Vagina (tissue), 2 donors: ENCODE data around the gene ISG15. TPM values are rescaled to one million over a fixed set of nuclear protein-coding genes. Genes with fewer than 3 reads are reported as not detected.

Experiments used
- DNase-seq, 2 donors: peaks; one replicate each; pipeline ENCODE4 v3.0.0-alpha.2; 2017; ENCODE audit errors: extremely low spot score in 2 of 2
- H3K27ac ChIP-seq: fragments of 200-600 bp; sonication (generic); one replicate; pipeline ENCODE4 v1.5.1; 2019
- H3K27me3 ChIP-seq: fragments of 200-600 bp; sonication (generic); one replicate; pipeline ENCODE4 v1.5.1; 2019
- H3K36me3 ChIP-seq, 2 donors: fragments of 200-600 bp; sonication (generic); one replicate each; pipeline ENCODE4 v1.5.1; 2017 to 2019
- H3K4me1 ChIP-seq: fragments of 200-600 bp; sonication (generic); one replicate; pipeline ENCODE4 v1.5.1; 2019
- H3K4me3 ChIP-seq, 2 donors: fragments of 200-600 bp; sonication (generic); 1 replicate in 1 of 2; 2 replicates in 1 of 2; pipeline ENCODE4 v1.5.1; 2016 to 2019
- H3K9me3 ChIP-seq: fragments of 200-600 bp; sonication (generic); one replicate; pipeline ENCODE4 v1.5.1; 2019
- POLR2A ChIP-seq, 2 donors: fragments of 450-650 bp; IDR thresholded peaks; one replicate each; pipeline ENCODE4 v1.6.1; 2017; ENCODE audit warnings: antibody characterized with exemption in 2 of 2, mild to moderate bottlenecking in 2 of 2, moderate library complexity in 2 of 2
- POLR2AphosphoS5 ChIP-seq, 2 donors: sonication (generic); formaldehyde crosslinking; IDR thresholded peaks; one replicate each; pipeline ENCODE4 v1.9.0; 2017; ENCODE audit warnings: antibody characterized with exemption in 2 of 2, mild to moderate bottlenecking in 2 of 2, low read depth in 1 of 2; ENCODE audit not compliant: insufficient read depth in 1 of 2
- intact Hi-C: fragments of 100-400 bp; cut with DNase I; formaldehyde crosslinking; loops from one replicate; pipeline ENCODE4 v1.15.1; 2023
- total RNA-seq: library from RNA; depleted of rRNA; stranded (reverse); fragments of >200 nt; gene quantifications from one replicate; pipeline ENCODE4 v1.2.3, GENCODE V29; 2016
- TF ChIP-seq, protein P1 (sequence below), 3 experiments: fragments of 450-650 bp in 2 of 3; fragments of 200-600 bp in 1 of 3; sonication (generic) in 1 of 3; IDR thresholded peaks; one replicate each; pipeline ENCODE4 v1.5.1; 2017 to 2019; ENCODE audit warnings: antibody characterized with exemption in 3 of 3, mild to moderate bottlenecking in 2 of 3, moderate library complexity in 2 of 3

Gene ISG15
- total RNA-seq, 1 donor from 2014 or later = 29.0 TPM

DNA sequence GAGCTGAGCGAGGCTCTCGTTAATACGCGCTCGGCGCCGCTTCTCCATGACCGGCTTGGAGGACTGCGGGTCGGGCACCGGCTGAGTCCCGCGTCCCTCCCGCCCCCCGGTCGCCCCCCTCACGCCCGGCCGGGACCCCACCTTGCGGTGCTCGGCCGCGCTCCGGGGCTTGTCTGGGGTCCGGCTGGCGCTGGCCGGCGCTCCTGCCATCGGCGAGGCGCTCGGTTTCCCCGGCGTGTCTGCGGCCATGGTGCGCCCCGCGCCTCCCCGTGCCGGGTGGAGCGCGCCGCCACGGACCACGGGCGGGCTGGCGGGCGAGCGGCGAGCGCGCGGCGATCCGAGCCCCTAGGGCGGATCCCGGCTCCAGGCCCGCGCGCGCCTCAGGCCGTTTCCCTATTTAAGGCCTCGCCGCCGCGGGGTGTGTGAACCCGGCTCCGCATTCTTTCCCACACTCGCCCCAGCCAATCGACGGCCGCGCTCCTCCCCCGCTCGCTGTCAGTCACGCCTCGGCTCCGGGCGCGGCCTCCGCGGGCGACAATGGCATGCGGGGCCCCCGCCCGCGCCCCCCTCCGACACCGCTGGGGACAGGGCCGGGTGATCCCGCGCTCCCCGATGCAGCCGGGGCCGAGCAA, 13.5 kb upstream of the ISG15 start, which contains the start of gene HES4:
TSS of gene HES4 (minus strand) at position 373 of the 632 bp plus-strand sequence. CDS start at position 249, 124 bp downstream.
- H3K4me3 ChIP-seq = peak within 1 kb of the TSS; percentile 61 to 73
- peak within 1 kb of the TSS; percentile 99 for H3K27ac ChIP-seq
- TF ChIP-seq POLR2AphosphoS5 (IDR thresholded peaks at IDR 0.05; ENCODE audit: insufficient read depth in 1 of 2, low read depth in 1 of 2) (peak in 1 of 2 donors; percentile 20), POLR2A (IDR thresholded peaks at IDR 0.05) (peak; percentile 32 to 78)
- TF ChIP-seq, protein P1, sequence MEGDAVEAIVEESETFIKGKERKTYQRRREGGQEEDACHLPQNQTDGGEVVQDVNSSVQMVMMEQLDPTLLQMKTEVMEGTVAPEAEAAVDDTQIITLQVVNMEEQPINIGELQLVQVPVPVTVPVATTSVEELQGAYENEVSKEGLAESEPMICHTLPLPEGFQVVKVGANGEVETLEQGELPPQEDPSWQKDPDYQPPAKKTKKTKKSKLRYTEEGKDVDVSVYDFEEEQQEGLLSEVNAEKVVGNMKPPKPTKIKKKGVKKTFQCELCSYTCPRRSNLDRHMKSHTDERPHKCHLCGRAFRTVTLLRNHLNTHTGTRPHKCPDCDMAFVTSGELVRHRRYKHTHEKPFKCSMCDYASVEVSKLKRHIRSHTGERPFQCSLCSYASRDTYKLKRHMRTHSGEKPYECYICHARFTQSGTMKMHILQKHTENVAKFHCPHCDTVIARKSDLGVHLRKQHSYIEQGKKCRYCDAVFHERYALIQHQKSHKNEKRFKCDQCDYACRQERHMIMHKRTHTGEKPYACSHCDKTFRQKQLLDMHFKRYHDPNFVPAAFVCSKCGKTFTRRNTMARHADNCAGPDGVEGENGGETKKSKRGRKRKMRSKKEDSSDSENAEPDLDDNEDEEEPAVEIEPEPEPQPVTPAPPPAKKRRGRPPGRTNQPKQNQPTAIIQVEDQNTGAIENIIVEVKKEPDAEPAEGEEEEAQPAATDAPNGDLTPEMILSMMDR (IDR thresholded peaks at IDR 0.05) = no peak
- intact Hi-C loops = no loop called here
- H3K4me1 ChIP-seq = peaks cover 39% of the 10 kb centered on the region
- H3K27me3 ChIP-seq = no peaks in the 10 kb centered on the region
- no peak for DNase-seq
- no peaks in the 10 kb centered on the region for H3K9me3 ChIP-seq
- H3K36me3 ChIP-seq = no peaks in the 10 kb centered on the region

DNA sequence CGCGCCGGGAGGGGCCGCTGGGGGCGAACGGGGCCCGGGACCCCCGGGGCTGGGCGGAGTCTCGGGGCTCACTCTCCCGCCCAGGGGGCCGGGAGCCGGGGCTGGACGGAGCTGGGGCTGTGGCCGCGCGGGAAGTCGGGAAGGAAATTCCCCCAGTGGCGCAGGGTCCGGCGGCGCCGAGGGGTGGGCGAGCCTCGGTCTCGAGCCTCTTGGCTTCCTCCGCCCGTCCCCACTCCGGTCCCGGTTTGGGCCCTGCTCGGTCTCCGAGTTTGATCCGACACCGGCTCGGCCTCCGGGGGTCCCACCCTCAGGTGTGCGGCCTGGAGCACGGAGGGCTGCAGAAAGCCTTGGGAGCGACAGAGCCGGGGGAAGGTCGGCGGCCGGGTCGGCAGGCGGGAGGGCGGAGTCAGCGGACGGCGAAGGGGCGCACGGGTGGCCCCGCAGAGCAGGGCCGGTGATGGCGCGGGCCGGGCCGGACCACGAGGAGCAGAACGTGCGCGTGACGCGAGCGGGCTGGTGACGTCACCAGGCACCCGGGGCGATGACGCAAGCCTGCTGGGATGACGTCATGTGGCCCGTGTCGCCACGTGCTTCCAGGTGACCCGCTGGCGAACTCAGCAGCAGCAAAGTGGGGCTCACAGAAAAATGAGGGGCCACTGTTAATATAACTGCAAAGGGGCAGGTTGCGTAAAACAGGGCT, 12.8 kb upstream of the ISG15 start:
- Histone ChIP-seq H3K9me3 (no peaks in the 10 kb centered on the region), H3K4me1 (peaks cover 45% of the 10 kb centered on the region), H3K27ac (peak overlapping the region; percentile 99), H3K36me3 (no peaks in the 10 kb centered on the region), H3K4me3 (peak overlapping the region; percentile 61 to 73), H3K27me3 (no peaks in the 10 kb centered on the region)
- TF ChIP-seq, protein P1 (IDR thresholded peaks at IDR 0.05) = no peak
- TF ChIP-seq POLR2A (IDR thresholded peaks at IDR 0.05) = peak in 1 of 2 donors; percentile 48
- peak in 1 of 2 donors; percentile 82 for TF ChIP-seq POLR2AphosphoS5 (IDR thresholded peaks at IDR 0.05; ENCODE audit: insufficient read depth in 1 of 2, low read depth in 1 of 2)
- DNase-seq = peak in 1 of 2 donors; percentile 89
- intact Hi-C loops = no loop called here

DNA sequence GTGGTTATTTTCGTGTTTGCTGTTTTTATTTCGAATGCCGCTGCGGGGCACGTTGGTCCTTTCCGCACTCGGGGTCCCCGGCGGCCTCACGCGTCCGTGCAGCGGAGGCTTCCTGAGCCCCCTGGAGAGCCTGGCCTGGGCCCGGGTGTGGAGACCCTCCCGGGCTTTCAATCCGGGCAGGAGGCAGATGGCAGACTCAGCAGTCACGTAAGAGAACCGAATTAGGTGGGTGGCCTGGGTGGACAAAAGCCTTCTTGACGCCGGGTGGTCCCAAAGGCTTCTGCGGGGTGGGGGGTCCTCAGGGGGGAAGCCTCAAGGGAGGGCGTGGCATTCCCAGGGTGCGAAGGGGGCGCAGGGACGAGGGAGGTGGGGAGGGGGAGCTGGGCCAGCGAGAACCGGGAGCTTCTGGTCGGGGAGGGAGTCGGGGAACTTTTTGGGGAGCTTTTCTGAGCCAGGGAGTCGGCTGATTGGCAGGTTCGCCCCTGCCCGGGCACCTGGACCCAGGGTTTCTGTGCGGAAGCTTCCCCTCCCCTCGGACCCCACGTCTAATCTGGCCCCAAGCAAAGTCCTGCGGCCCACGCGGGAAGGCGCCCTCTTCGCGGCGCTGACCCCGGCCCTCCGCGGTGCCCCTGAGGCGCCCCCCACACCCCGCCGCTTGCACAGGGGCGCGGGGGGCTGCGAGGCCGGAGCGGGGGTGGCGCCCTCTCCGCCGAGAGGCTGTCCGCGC, 12.1 kb upstream of the ISG15 start:
- Histone ChIP-seq H3K4me3 (peak overlapping the region; percentile 61 to 73), H3K4me1 (peaks cover 52% of the 10 kb centered on the region), H3K36me3 (no peaks in the 10 kb centered on the region), H3K27ac (peak overlapping the region; percentile 99), H3K27me3 (no peaks in the 10 kb centered on the region), H3K9me3 (no peaks in the 10 kb centered on the region)
- intact Hi-C loops = no loop called here
- peak in 1 of 2 donors; percentile 87 for DNase-seq
- TF ChIP-seq POLR2A (IDR thresholded peaks at IDR 0.05) (no peak), POLR2AphosphoS5 (IDR thresholded peaks at IDR 0.05; ENCODE audit: insufficient read depth in 1 of 2, low read depth in 1 of 2) (no peak)
- TF ChIP-seq, protein P1 (IDR thresholded peaks at IDR 0.05) = no peak

DNA sequence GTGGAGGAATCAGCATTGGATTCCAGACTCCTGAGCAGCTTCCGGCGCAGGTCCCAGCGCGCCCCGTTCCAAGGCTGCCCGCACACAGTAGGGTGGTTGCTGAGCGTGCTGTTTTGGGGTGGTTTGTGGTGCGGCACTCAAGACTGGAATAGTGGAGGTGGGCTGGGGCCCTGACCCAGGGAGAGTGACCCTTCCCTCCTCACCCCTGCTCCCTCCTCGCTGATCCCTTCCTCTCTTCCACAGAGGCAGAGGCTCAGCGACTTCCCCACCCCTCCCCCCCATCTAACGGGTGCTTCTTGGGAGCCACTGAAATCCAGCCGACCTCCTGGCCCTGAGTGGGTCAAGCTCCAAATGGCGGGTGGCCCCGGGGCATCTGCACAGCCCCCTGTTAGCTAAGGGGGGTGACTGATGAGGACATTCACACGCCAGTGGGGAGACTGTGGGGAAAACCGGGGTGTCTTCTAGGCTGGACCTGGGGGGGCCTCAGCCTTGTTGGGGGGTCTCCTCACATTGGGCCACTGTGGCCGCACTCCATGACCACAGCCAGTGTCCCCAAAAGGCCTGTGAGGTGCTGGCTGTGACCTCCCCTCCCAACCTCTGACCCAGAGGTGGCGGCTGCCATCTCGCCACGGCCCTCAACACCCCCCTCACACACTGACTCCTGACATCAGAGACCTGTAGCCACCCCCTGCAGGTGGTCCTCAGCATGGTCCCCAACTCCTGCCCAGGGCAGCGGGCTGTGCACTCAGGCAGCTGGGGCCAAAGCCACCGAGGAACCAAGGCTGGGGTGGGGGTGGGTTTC, 9.5 kb upstream of the ISG15 start:
- no peaks in the 10 kb centered on the region for H3K36me3 ChIP-seq
- peaks cover 48% of the 10 kb centered on the region for H3K4me1 ChIP-seq
- no peaks in the 10 kb centered on the region for H3K27me3 ChIP-seq
- H3K27ac ChIP-seq = no peak overlapping the region
- intact Hi-C loops = no loop called here
- no peaks in the 10 kb centered on the region for H3K9me3 ChIP-seq
- DNase-seq = no peak
- TF ChIP-seq POLR2A (IDR thresholded peaks at IDR 0.05) (no peak), POLR2AphosphoS5 (IDR thresholded peaks at IDR 0.05; ENCODE audit: insufficient read depth in 1 of 2, low read depth in 1 of 2) (no peak)
- TF ChIP-seq, protein P1 (IDR thresholded peaks at IDR 0.05) = no peak
- H3K4me3 ChIP-seq = no peak overlapping the region
